Measurements from ENCODE around the gene PROK1. TPM values are rescaled to one million over a fixed set of nuclear protein-coding genes. Genes with fewer than 3 reads are reported as not detected.

PROK1 gene
- total RNA-seq, 2 experiments from 2014 or later: not detected

- Histone ChIP-seq H3K4me3 (ENCODE audit: low read depth, low read length, poor library complexity, severe bottlenecking) (no peak overlapping the region), H3K9me2 (ENCODE audit: insufficient read depth, low read length) (no peaks in the 10 kb centered on the region), H3K4me2 (ENCODE audit: low read length) (peak overlapping the region; percentile 37; the same call in 1 of the 2 replicates), H2AFZ (ENCODE audit: low read length) (peak overlapping the region; percentile 63; the same call in 1 of the 2 replicates), H3K27ac (ENCODE audit: low read depth, low read length, poor library complexity, severe bottlenecking) (no peak overlapping the region), H3K9me3 (ENCODE audit: low read length) (no peaks in the 10 kb centered on the region), H3K4me1 (ENCODE audit: insufficient read depth, low read length, poor library complexity, severe bottlenecking) (peaks cover 12% of the 10 kb centered on the region), H4K20me1 (ENCODE audit: insufficient read depth, low read length) (no peaks in the 10 kb centered on the region), H3K36me3 (ENCODE audit: insufficient read depth, low read length) (no peaks in the 10 kb centered on the region), H3K79me2 (ENCODE audit: insufficient read depth, low read depth, low read length) (no peaks in the 10 kb centered on the region)
- ChIA-PET POLR2A (interaction anchor here (0.9 kb wide), 1 partner anchor 22 kb away, joined by 3 read pairs; no protein-coding TSS in a partner anchor), CTCF (ENCODE audit: unreplicated experiment) (interaction anchor here (0.6 to 1.4 kb wide), 5 partner anchors 18 to 227 kb away, joined by 3 to 5 read pairs (median 3); no protein-coding TSS in a partner anchor)
- intact Hi-C loops (cut with micrococcal nuclease; ENCODE audit: unreplicated experiment): no loop called here
- BruUV-seq (replicated peaks): no TSS peak
- DNase-seq (ENCODE audit: low spot score): peak; percentile 19
- no peak for TF ChIP-seq EZH2phosphoT487 (IDR thresholded peaks at IDR 0.05; ENCODE audit: borderline replicate concordance, low read depth, low read length)
- TF ChIP-seq CTCF (conservative IDR thresholded peaks at IDR 0.05; ENCODE audit: low read length): no peak
Measured at GRCh38 chr1:110430366-110430765, 20.6 kb upstream of the PROK1 start.

DNA sequence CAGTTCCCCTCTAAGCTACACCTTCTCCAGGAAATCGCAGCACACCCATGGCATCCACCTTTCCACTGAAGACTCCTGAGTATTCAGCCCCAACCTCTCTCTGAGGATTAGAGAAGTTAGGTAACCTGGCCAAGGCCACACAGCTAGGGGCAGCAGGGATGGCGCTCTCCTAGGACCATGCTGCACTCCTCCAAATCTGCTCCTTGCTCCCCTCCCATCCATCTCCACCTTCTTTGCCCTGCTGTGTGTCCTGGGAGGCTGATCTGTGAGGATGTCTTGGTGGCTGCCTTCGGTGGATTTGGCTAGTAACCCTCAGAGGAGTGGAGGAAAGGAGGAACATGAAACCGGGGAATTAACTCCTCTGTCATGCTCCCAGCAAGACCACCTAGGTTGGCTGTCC, 20.0 kb upstream of the PROK1 start:
- Histone ChIP-seq H3K4me2 (ENCODE audit: low read length) (peak overlapping the region; percentile 37; the same call in 1 of the 2 replicates), H3K27ac (ENCODE audit: low read depth, low read length, poor library complexity, severe bottlenecking) (no peak overlapping the region), H3K4me1 (ENCODE audit: insufficient read depth, low read length, poor library complexity, severe bottlenecking) (peaks cover 12% of the 10 kb centered on the region), H4K20me1 (ENCODE audit: insufficient read depth, low read length) (no peaks in the 10 kb centered on the region), H3K9me3 (ENCODE audit: low read length) (no peaks in the 10 kb centered on the region), H2AFZ (ENCODE audit: low read length) (peak overlapping the region; percentile 63; the same call in 1 of the 2 replicates), H3K9me2 (ENCODE audit: insufficient read depth, low read length) (no peaks in the 10 kb centered on the region), H3K36me3 (ENCODE audit: insufficient read depth, low read length) (no peaks in the 10 kb centered on the region), H3K4me3 (ENCODE audit: low read depth, low read length, poor library complexity, severe bottlenecking) (no peak overlapping the region), H3K79me2 (ENCODE audit: insufficient read depth, low read depth, low read length) (no peaks in the 10 kb centered on the region)
- CTCF ChIA-PET (ENCODE audit: unreplicated experiment): interaction anchor here (0.6 to 1.4 kb wide), 3 partner anchors 18 to 90 kb away, joined by 3 read pairs; no protein-coding TSS in a partner anchor
- POLR2A ChIA-PET: interaction anchor here (1.3 kb wide), 1 partner anchor 93 kb away, joined by 3 read pairs; no protein-coding TSS in a partner anchor
- DNase-seq (ENCODE audit: low spot score): no peak
- no TSS peak for BruUV-seq (replicated peaks)
- TF ChIP-seq CTCF (conservative IDR thresholded peaks at IDR 0.05; ENCODE audit: low read length) (no peak), EZH2phosphoT487 (IDR thresholded peaks at IDR 0.05; ENCODE audit: borderline replicate concordance, low read depth, low read length) (no peak)
- intact Hi-C loops (cut with micrococcal nuclease; ENCODE audit: unreplicated experiment): no loop called here

GRCh38 chr1:110433213-110433612, 17.7 kb upstream of the PROK1 start:
- no TSS peak for BruUV-seq (replicated peaks)
- TF ChIP-seq CTCF (conservative IDR thresholded peaks at IDR 0.05; ENCODE audit: low read length) (no peak), EZH2phosphoT487 (IDR thresholded peaks at IDR 0.05; ENCODE audit: borderline replicate concordance, low read depth, low read length) (no peak)
- intact Hi-C loops (cut with micrococcal nuclease; ENCODE audit: unreplicated experiment): no loop called here
- Histone ChIP-seq H3K9me2 (ENCODE audit: insufficient read depth, low read length) (no peaks in the 10 kb centered on the region), H4K20me1 (ENCODE audit: insufficient read depth, low read length) (no peaks in the 10 kb centered on the region), H3K4me2 (ENCODE audit: low read length) (no peak overlapping the region), H3K79me2 (ENCODE audit: insufficient read depth, low read depth, low read length) (no peaks in the 10 kb centered on the region), H3K4me3 (ENCODE audit: low read depth, low read length, poor library complexity, severe bottlenecking) (no peak overlapping the region), H3K4me1 (ENCODE audit: insufficient read depth, low read length, poor library complexity, severe bottlenecking) (peaks cover 12% of the 10 kb centered on the region), H3K36me3 (ENCODE audit: insufficient read depth, low read length) (no peaks in the 10 kb centered on the region), H3K9me3 (ENCODE audit: low read length) (no peaks in the 10 kb centered on the region), H2AFZ (ENCODE audit: low read length) (no peak overlapping the region), H3K27ac (ENCODE audit: low read depth, low read length, poor library complexity, severe bottlenecking) (no peak overlapping the region)
- ChIA-PET POLR2A (no interaction called here), CTCF (ENCODE audit: unreplicated experiment) (no interaction called here)
- DNase-seq (ENCODE audit: low spot score): no peak

All from OCI-LY7 (cell line).